Hepatocyte (in vitro differentiated cells): Measurements from ENCODE around the gene PMFBP1.

ENCODE experiments used
- CTCF ChIP-seq: fragments of 200-600 bp; sonication (generic); IDR thresholded peaks from 2 replicates; pipeline ENCODE4 v1.5.1; 2016; ENCODE audit warnings: antibody characterized with exemption, mild to moderate bottlenecking; ENCODE audit not compliant: poor library complexity
- EZH2 ChIP-seq: fragments of 200-600 bp; sonication (generic); IDR thresholded peaks from 2 replicates; pipeline ENCODE4 v1.6.1; 2016; ENCODE audit warnings: antibody characterized with exemption, mild to moderate bottlenecking, borderline replicate concordance

GRCh38 chr16:72138064-72138572 is 33.8 kb downstream of the PMFBP1 start:
- TF ChIP-seq CTCF: no peak
- TF ChIP-seq EZH2: no peak
